Measurements from ENCODE around the gene CCDC57. TPM values are rescaled to one million over a fixed set of nuclear protein-coding genes. Genes with fewer than 3 reads are reported as not detected.

Gene CCDC57
- total and polyA plus RNA-seq, 2 of the 8 experiments (the other 6 are each of a cell fraction or from before 2014, with no cell fraction given) = 8.4 to 12.9 TPM

GRCh38 chr17:82120148-82120547, 92.5 kb downstream of the CCDC57 start:
- H4K8ac ChIP-seq (ENCODE audit: extremely low read depth, insufficient read depth, low read length) = no peak overlapping the region
- H3K18ac ChIP-seq (ENCODE audit: extremely low read depth, low read length) = no peak overlapping the region
- WGBS, 2 experiments (ENCODE audit: extremely low coverage in 1 of 2, insufficient coverage in 1 of 2, insufficient read length in 1 of 2, insufficient replicate concordance in 2 of 2, low coverage in 1 of 2, low lambda C conversion rate in 2 of 2, missing lambda C conversion rate in 1 of 2) = 77% methylated on average over 12 of the region's 12 CpGs; no CpG with 5 or more reads in 1 of the 2 experiments
- no peak overlapping the region for H2BK5ac ChIP-seq (ENCODE audit: low read depth, low read length)
- no peak overlapping the region for H3K4me3 ChIP-seq (ENCODE audit: extremely low read depth in 1 of 4, insufficient read depth in 2 of 4, low read depth in 3 of 4, low read length in 4 of 4)
- H3K23ac ChIP-seq (ENCODE audit: insufficient read length) = no peak overlapping the region
- H2BK12ac ChIP-seq (ENCODE audit: low read depth, low read length) = no peak overlapping the region
- H3K4me2 ChIP-seq (ENCODE audit: insufficient read depth in 1 of 2, low read depth in 2 of 2, low read length in 2 of 2) = no peak overlapping the region
- H3K36me3 ChIP-seq (ENCODE audit: control insufficient read depth in 2 of 4, insufficient read depth in 4 of 4, low read length in 3 of 4) = no peaks in the 10 kb centered on the region
- ChIA-PET CTCF (ENCODE audit: partially characterized antibody) (interaction anchor here (0.6 to 10.5 kb wide), 7 partner anchors 10 to 102 kb away, joined by 3 to 61 read pairs (median 4); no protein-coding TSS in a partner anchor), POLR2A (ENCODE audit: partially characterized antibody) (no interaction called here)
- H2AFZ ChIP-seq (ENCODE audit: low read length) = no peak overlapping the region
- FAIRE-seq = no peak
- no peaks in the 10 kb centered on the region for H3K9me3 ChIP-seq (ENCODE audit: insufficient read depth in 2 of 2, low read depth in 1 of 2, low read length in 1 of 2)
- 0 out of 2 replicates have a peak, but pooled peaks cover 2% of the 10 kb centered on the region for H3K23me2 ChIP-seq (ENCODE audit: low read depth, low read length)
- H3K14ac ChIP-seq (ENCODE audit: insufficient read length) = no peak overlapping the region
- no peak overlapping the region for H2BK15ac ChIP-seq (ENCODE audit: low read length)
- no peak overlapping the region for H3K27ac ChIP-seq (ENCODE audit: low read depth, low read length)
- H2BK120ac ChIP-seq (replicated peaks; ENCODE audit: low read depth, low read length) = no peak overlapping the region
- no peak overlapping the region for H3K4ac ChIP-seq (replicated peaks; ENCODE audit: insufficient read length, low read depth, low read length)
- no peak overlapping the region for H3K9ac ChIP-seq (replicated peaks in 1 of 4; ENCODE audit: extremely low read depth in 1 of 4, low read depth in 3 of 4, low read length in 3 of 4)
- DNase-seq (ENCODE audit: low read depth in 1 of 2, low spot score in 2 of 2) = no peak
- H3K27me3 ChIP-seq (replicated peaks in 1 of 4; ENCODE audit: control insufficient read depth in 3 of 4, extremely low read depth in 1 of 4, insufficient read depth in 3 of 4, low read length in 3 of 4) = no peaks in the 10 kb centered on the region
- no peak overlapping the region for H4K91ac ChIP-seq (replicated peaks; ENCODE audit: insufficient read length, low read length)
- peaks cover 0 to 8% (median 2%) of the 10 kb centered on the region in 4 experiments; a peak in 4 of 7 replicates for H3K4me1 ChIP-seq (replicated peaks in 1 of 4; ENCODE audit: control insufficient read depth in 3 of 4, insufficient read depth in 4 of 4, low read length in 3 of 4)
- no peaks in the 10 kb centered on the region for H3K79me2 ChIP-seq (ENCODE audit: control insufficient read depth in 1 of 2, insufficient read depth in 2 of 2, low read length in 2 of 2)
- no peak overlapping the region for H2AK5ac ChIP-seq (ENCODE audit: low read depth, low read length)
- H4K5ac ChIP-seq (ENCODE audit: insufficient read length, low read depth, low read length) = no peak overlapping the region
- no peak overlapping the region for H2BK20ac ChIP-seq (ENCODE audit: low read length)
- peaks cover 3 to 5% of the 10 kb centered on the region in 2 experiments for H4K20me1 ChIP-seq (replicated peaks in 1 of 2; ENCODE audit: control insufficient read depth in 1 of 2, insufficient read depth in 2 of 2, low read length in 2 of 2)
- H3K56ac ChIP-seq (replicated peaks; ENCODE audit: insufficient read length, low read depth, low read length) = no peak overlapping the region
- H3K79me1 ChIP-seq (ENCODE audit: low read depth, low read length) = no peaks in the 10 kb centered on the region
- TF ChIP-seq RXRA (IDR thresholded peaks at IDR 0.05; ENCODE audit: insufficient read depth, low read depth, low read length) (no peak), CBX8 (IDR thresholded peaks at IDR 0.05; ENCODE audit: borderline replicate concordance, low read depth, low read length) (no peak), RBBP5 (IDR thresholded peaks at IDR 0.05; ENCODE audit: borderline replicate concordance, low read depth, low read length) (no peak), JUND (IDR thresholded peaks at IDR 0.05; ENCODE audit: low read length) (no peak), PHF8 (conservative IDR thresholded peaks at IDR 0.05; ENCODE audit: low read depth, low read length) (no peak)
